ENCODE results near the gene CDCA3.

DNA sequence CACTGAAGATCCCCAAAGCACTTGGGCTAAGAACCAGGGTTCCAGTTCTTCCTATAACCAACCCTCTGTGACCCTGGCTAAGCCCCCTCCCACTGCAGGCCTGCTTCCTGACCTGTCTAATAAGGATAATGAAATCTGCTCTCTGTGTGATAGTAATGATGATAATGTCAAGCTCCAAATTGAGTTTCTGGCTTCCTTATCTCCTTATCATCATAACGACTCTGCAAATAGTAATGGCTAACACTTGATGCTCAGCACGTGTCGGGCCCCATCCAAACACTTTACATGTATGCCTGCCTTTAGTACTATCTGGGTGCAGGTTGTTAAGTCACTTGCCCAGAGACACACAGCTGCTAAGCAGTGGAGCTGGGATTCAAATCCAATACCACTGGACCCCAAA lies 34.5 kb downstream of the CDCA3 start:
- TF ChIP-seq, protein P1, sequence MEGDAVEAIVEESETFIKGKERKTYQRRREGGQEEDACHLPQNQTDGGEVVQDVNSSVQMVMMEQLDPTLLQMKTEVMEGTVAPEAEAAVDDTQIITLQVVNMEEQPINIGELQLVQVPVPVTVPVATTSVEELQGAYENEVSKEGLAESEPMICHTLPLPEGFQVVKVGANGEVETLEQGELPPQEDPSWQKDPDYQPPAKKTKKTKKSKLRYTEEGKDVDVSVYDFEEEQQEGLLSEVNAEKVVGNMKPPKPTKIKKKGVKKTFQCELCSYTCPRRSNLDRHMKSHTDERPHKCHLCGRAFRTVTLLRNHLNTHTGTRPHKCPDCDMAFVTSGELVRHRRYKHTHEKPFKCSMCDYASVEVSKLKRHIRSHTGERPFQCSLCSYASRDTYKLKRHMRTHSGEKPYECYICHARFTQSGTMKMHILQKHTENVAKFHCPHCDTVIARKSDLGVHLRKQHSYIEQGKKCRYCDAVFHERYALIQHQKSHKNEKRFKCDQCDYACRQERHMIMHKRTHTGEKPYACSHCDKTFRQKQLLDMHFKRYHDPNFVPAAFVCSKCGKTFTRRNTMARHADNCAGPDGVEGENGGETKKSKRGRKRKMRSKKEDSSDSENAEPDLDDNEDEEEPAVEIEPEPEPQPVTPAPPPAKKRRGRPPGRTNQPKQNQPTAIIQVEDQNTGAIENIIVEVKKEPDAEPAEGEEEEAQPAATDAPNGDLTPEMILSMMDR (conservative IDR thresholded peaks at IDR 0.05 in 1 of 2, IDR thresholded peaks at IDR 0.05 in 1 of 2; ENCODE audit: low read depth in 1 of 2, low read length in 2 of 2), result no peak
- no peak for TF ChIP-seq EZH2 (IDR thresholded peaks at IDR 0.05; ENCODE audit: low read length, missing control alignments)
